ENCODE measurements around the gene CACNA2D3.

CACNA2D3 gene

GRCh38 chr3:54822206-54822605, 699.9 kb downstream of the CACNA2D3 start:
- Histone ChIP-seq H3K36me3 (ENCODE audit: control insufficient read depth in 2 of 2, insufficient read depth in 2 of 2, low read length in 2 of 2) (no peaks in the 10 kb centered on the region), H3K27ac (ENCODE audit: low read depth in 2 of 2, low read length in 2 of 2) (no peak overlapping the region), H3K4me3 (ENCODE audit: low read length in 2 of 2) (no peak overlapping the region)

GRCh38 chr3:54826251-54826691, 703.9 kb downstream of the CACNA2D3 start:
- Histone ChIP-seq H3K27ac (ENCODE audit: low read depth in 2 of 2, low read length in 2 of 2) (no peak overlapping the region), H3K4me3 (ENCODE audit: low read length in 2 of 2) (no peak overlapping the region), H3K36me3 (ENCODE audit: control insufficient read depth in 2 of 2, insufficient read depth in 2 of 2, low read length in 2 of 2) (no peaks in the 10 kb centered on the region), H3K4me1 (ENCODE audit: control insufficient read depth in 2 of 2, insufficient read depth in 2 of 2, low read length in 2 of 2) (peaks cover 0 to 3% of the 10 kb centered on the region in 2 donors), H3K9ac (ENCODE audit: low read depth in 1 of 2, low read length in 2 of 2) (no peak overlapping the region), H3K9me3 (ENCODE audit: control insufficient read depth in 2 of 2, low read length in 2 of 2) (peaks cover 0 to 3% of the 10 kb centered on the region in 2 donors), H3K27me3 (ENCODE audit: control insufficient read depth in 2 of 2, insufficient read depth in 2 of 2, low read length in 2 of 2) (no peaks in the 10 kb centered on the region)

More at GRCh38 chr3:54822206-54822605, 699.9 kb downstream of the CACNA2D3 start:
- no peaks in the 10 kb centered on the region for H3K27me3 ChIP-seq (ENCODE audit: control insufficient read depth in 2 of 2, insufficient read depth in 2 of 2, low read length in 2 of 2)
- H3K4me1 ChIP-seq (ENCODE audit: control insufficient read depth in 2 of 2, insufficient read depth in 2 of 2, low read length in 2 of 2), result peaks cover 0 to 3% of the 10 kb centered on the region in 2 donors
- H3K9me3 ChIP-seq (ENCODE audit: control insufficient read depth in 2 of 2, low read length in 2 of 2), result no peaks in the 10 kb centered on the region
- no peak overlapping the region for H3K9ac ChIP-seq (ENCODE audit: low read depth in 1 of 2, low read length in 2 of 2)

- Histone ChIP-seq H3K27ac (ENCODE audit: low read depth in 2 of 2, low read length in 2 of 2) (no peak overlapping the region), H3K36me3 (ENCODE audit: control insufficient read depth in 2 of 2, insufficient read depth in 2 of 2, low read length in 2 of 2) (no peaks in the 10 kb centered on the region), H3K4me1 (ENCODE audit: control insufficient read depth in 2 of 2, insufficient read depth in 2 of 2, low read length in 2 of 2) (no peaks in the 10 kb centered on the region), H3K27me3 (ENCODE audit: control insufficient read depth in 2 of 2, insufficient read depth in 2 of 2, low read length in 2 of 2) (no peaks in the 10 kb centered on the region), H3K9me3 (ENCODE audit: control insufficient read depth in 2 of 2, low read length in 2 of 2) (peaks cover 0 to 3% of the 10 kb centered on the region in 2 donors), H3K4me3 (ENCODE audit: low read length in 2 of 2) (no peak overlapping the region), H3K9ac (ENCODE audit: low read depth in 1 of 2, low read length in 2 of 2) (no peak overlapping the region)
Measured at GRCh38 chr3:54827056-54827687, 704.8 kb downstream of the CACNA2D3 start.

- Histone ChIP-seq H3K36me3 (ENCODE audit: control insufficient read depth in 2 of 2, insufficient read depth in 2 of 2, low read length in 2 of 2) (no peaks in the 10 kb centered on the region), H3K27me3 (ENCODE audit: control insufficient read depth in 2 of 2, insufficient read depth in 2 of 2, low read length in 2 of 2) (no peaks in the 10 kb centered on the region), H3K27ac (ENCODE audit: low read depth in 2 of 2, low read length in 2 of 2) (no peak overlapping the region), H3K9me3 (ENCODE audit: control insufficient read depth in 2 of 2, low read length in 2 of 2) (peaks cover 0 to 3% of the 10 kb centered on the region in 2 donors), H3K4me1 (ENCODE audit: control insufficient read depth in 2 of 2, insufficient read depth in 2 of 2, low read length in 2 of 2) (no peaks in the 10 kb centered on the region), H3K4me3 (ENCODE audit: low read length in 2 of 2) (no peak overlapping the region), H3K9ac (ENCODE audit: low read depth in 1 of 2, low read length in 2 of 2) (no peak overlapping the region)
Measured at GRCh38 chr3:54827776-54828175, 705.4 kb downstream of the CACNA2D3 start.

GRCh38 chr3:54830658-54831057, 708.3 kb downstream of the CACNA2D3 start:
- Histone ChIP-seq H3K4me1 (ENCODE audit: control insufficient read depth in 2 of 2, insufficient read depth in 2 of 2, low read length in 2 of 2) (no peaks in the 10 kb centered on the region), H3K36me3 (ENCODE audit: control insufficient read depth in 2 of 2, insufficient read depth in 2 of 2, low read length in 2 of 2) (no peaks in the 10 kb centered on the region), H3K27ac (ENCODE audit: low read depth in 2 of 2, low read length in 2 of 2) (no peak overlapping the region), H3K27me3 (ENCODE audit: control insufficient read depth in 2 of 2, insufficient read depth in 2 of 2, low read length in 2 of 2) (no peaks in the 10 kb centered on the region), H3K9me3 (ENCODE audit: control insufficient read depth in 2 of 2, low read length in 2 of 2) (peaks cover 0 to 3% of the 10 kb centered on the region in 2 donors), H3K9ac (ENCODE audit: low read depth in 1 of 2, low read length in 2 of 2) (no peak overlapping the region), H3K4me3 (ENCODE audit: low read length in 2 of 2) (no peak overlapping the region)

- H3K27me3 ChIP-seq (ENCODE audit: control insufficient read depth in 2 of 2, insufficient read depth in 2 of 2, low read length in 2 of 2), result no peaks in the 10 kb centered on the region
- H3K36me3 ChIP-seq (ENCODE audit: control insufficient read depth in 2 of 2, insufficient read depth in 2 of 2, low read length in 2 of 2), result no peaks in the 10 kb centered on the region
- H3K4me3 ChIP-seq (ENCODE audit: low read length in 2 of 2), result no peak overlapping the region
- no peaks in the 10 kb centered on the region for H3K4me1 ChIP-seq (ENCODE audit: control insufficient read depth in 2 of 2, insufficient read depth in 2 of 2, low read length in 2 of 2)
- H3K9ac ChIP-seq (ENCODE audit: low read depth in 1 of 2, low read length in 2 of 2), result no peak overlapping the region
- H3K9me3 ChIP-seq (ENCODE audit: control insufficient read depth in 2 of 2, low read length in 2 of 2), result peaks cover 0 to 3% of the 10 kb centered on the region in 2 donors
- no peak overlapping the region for H3K27ac ChIP-seq (ENCODE audit: low read depth in 2 of 2, low read length in 2 of 2)
Measured at GRCh38 chr3:54831112-54831511, 708.8 kb downstream of the CACNA2D3 start.

GRCh38 chr3:54832876-54833275, 710.5 kb downstream of the CACNA2D3 start:
- Histone ChIP-seq H3K36me3 (ENCODE audit: control insufficient read depth in 2 of 2, insufficient read depth in 2 of 2, low read length in 2 of 2) (no peaks in the 10 kb centered on the region), H3K27me3 (ENCODE audit: control insufficient read depth in 2 of 2, insufficient read depth in 2 of 2, low read length in 2 of 2) (no peaks in the 10 kb centered on the region), H3K4me1 (ENCODE audit: control insufficient read depth in 2 of 2, insufficient read depth in 2 of 2, low read length in 2 of 2) (no peaks in the 10 kb centered on the region)

GRCh38 chr3:54835701-54836100, 713.3 kb downstream of the CACNA2D3 start:
- Histone ChIP-seq H3K9ac (ENCODE audit: low read depth in 1 of 2, low read length in 2 of 2) (no peak overlapping the region), H3K4me1 (ENCODE audit: control insufficient read depth in 2 of 2, insufficient read depth in 2 of 2, low read length in 2 of 2) (no peaks in the 10 kb centered on the region), H3K27me3 (ENCODE audit: control insufficient read depth in 2 of 2, insufficient read depth in 2 of 2, low read length in 2 of 2) (no peaks in the 10 kb centered on the region), H3K9me3 (ENCODE audit: control insufficient read depth in 2 of 2, low read length in 2 of 2) (peaks cover 0 to under 1% of the 10 kb centered on the region in 2 donors), H3K27ac (ENCODE audit: low read depth in 2 of 2, low read length in 2 of 2) (no peak overlapping the region), H3K36me3 (ENCODE audit: control insufficient read depth in 2 of 2, insufficient read depth in 2 of 2, low read length in 2 of 2) (no peaks in the 10 kb centered on the region), H3K4me3 (ENCODE audit: low read length in 2 of 2) (no peak overlapping the region)

More at GRCh38 chr3:54832876-54833275, 710.5 kb downstream of the CACNA2D3 start:
- Histone ChIP-seq H3K9me3 (ENCODE audit: control insufficient read depth in 2 of 2, low read length in 2 of 2) (peaks cover 0 to 3% of the 10 kb centered on the region in 2 donors), H3K4me3 (ENCODE audit: low read length in 2 of 2) (no peak overlapping the region), H3K27ac (ENCODE audit: low read depth in 2 of 2, low read length in 2 of 2) (no peak overlapping the region), H3K9ac (ENCODE audit: low read depth in 1 of 2, low read length in 2 of 2) (no peak overlapping the region)

- H3K36me3 ChIP-seq (ENCODE audit: control insufficient read depth in 2 of 2, insufficient read depth in 2 of 2, low read length in 2 of 2), result no peaks in the 10 kb centered on the region
- no peak overlapping the region for H3K4me3 ChIP-seq (ENCODE audit: low read length in 2 of 2)
- H3K9me3 ChIP-seq (ENCODE audit: control insufficient read depth in 2 of 2, low read length in 2 of 2), result no peaks in the 10 kb centered on the region
- no peak overlapping the region for H3K9ac ChIP-seq (ENCODE audit: low read depth in 1 of 2, low read length in 2 of 2)
- no peaks in the 10 kb centered on the region for H3K4me1 ChIP-seq (ENCODE audit: control insufficient read depth in 2 of 2, insufficient read depth in 2 of 2, low read length in 2 of 2)
- H3K27me3 ChIP-seq (ENCODE audit: control insufficient read depth in 2 of 2, insufficient read depth in 2 of 2, low read length in 2 of 2), result no peaks in the 10 kb centered on the region
- H3K27ac ChIP-seq (ENCODE audit: low read depth in 2 of 2, low read length in 2 of 2), result no peak overlapping the region
Measured at GRCh38 chr3:54836871-54837270, 714.5 kb downstream of the CACNA2D3 start.

GRCh38 chr3:54837964-54838363, 715.6 kb downstream of the CACNA2D3 start:
- Histone ChIP-seq H3K27ac (ENCODE audit: low read depth in 2 of 2, low read length in 2 of 2) (no peak overlapping the region), H3K9ac (ENCODE audit: low read depth in 1 of 2, low read length in 2 of 2) (no peak overlapping the region), H3K4me1 (ENCODE audit: control insufficient read depth in 2 of 2, insufficient read depth in 2 of 2, low read length in 2 of 2) (no peaks in the 10 kb centered on the region), H3K9me3 (ENCODE audit: control insufficient read depth in 2 of 2, low read length in 2 of 2) (no peaks in the 10 kb centered on the region), H3K27me3 (ENCODE audit: control insufficient read depth in 2 of 2, insufficient read depth in 2 of 2, low read length in 2 of 2) (no peaks in the 10 kb centered on the region), H3K4me3 (ENCODE audit: low read length in 2 of 2) (no peak overlapping the region), H3K36me3 (ENCODE audit: control insufficient read depth in 2 of 2, insufficient read depth in 2 of 2, low read length in 2 of 2) (no peaks in the 10 kb centered on the region)

Measured in mucosa of rectum (tissue), 2 donors.